Spinal cord (tissue), 10 donors: ENCODE results near the gene GALNT2. TPM values are rescaled to one million over a fixed set of nuclear protein-coding genes. Genes with fewer than 3 reads are reported as not detected.

Experiments used
- DNase-seq, 6 donors: peaks; one replicate each; pipeline versions ENCODE4 v3.0.0 to v3.0.0-alpha.2; 2013 to 2015; ENCODE audit warnings: low spot score in 6 of 6, low read depth in 4 of 6
- H3K27ac ChIP-seq: one replicate; pipeline ENCODE4 v1.5.1; 2013; ENCODE audit warnings: low read depth, low read length, control low read depth
- H3K27me3 ChIP-seq: one replicate; pipeline ENCODE4 v1.6.1; 2013; ENCODE audit warnings: low read length; ENCODE audit not compliant: control insufficient read depth, insufficient read depth
- H3K36me3 ChIP-seq: one replicate; pipeline ENCODE4 v1.6.1; 2013; ENCODE audit warnings: low read length; ENCODE audit not compliant: control insufficient read depth, insufficient read depth
- H3K4me1 ChIP-seq: one replicate; pipeline ENCODE4 v1.6.1; 2013; ENCODE audit warnings: low read length; ENCODE audit not compliant: control insufficient read depth, insufficient read depth
- H3K4me3 ChIP-seq: one replicate; pipeline ENCODE4 v1.5.1; 2013; ENCODE audit warnings: low read depth, low read length, control low read depth
- H3K9me3 ChIP-seq: one replicate; pipeline ENCODE4 v1.6.1; 2013; ENCODE audit warnings: low read length; ENCODE audit not compliant: control insufficient read depth, insufficient read depth
- WGBS: methylation state at CpG from one replicate; pipeline ENCODE4 v1.1.5; 2013; ENCODE audit warnings: missing lambda C conversion rate; ENCODE audit not compliant: insufficient coverage; 5-methylcytosine and 5-hydroxymethylcytosine counted together
- polyA plus RNA-seq, 2 donors: library from polyadenylated mRNA; unstranded; fragments of 120-200 nt; gene quantifications; one replicate each; pipeline ENCODE4 v1.2.1, GENCODE V29; 2013; ENCODE audit not compliant: insufficient read length in 2 of 2
- total RNA-seq, 2 donors: library from RNA; depleted of rRNA in 1 of 2; stranded (reverse); fragments of 120-200 nt in 1 of 2; fragments of >200 nt in 1 of 2; gene quantifications; one replicate each; pipeline versions ENCODE4 v1.2.3 to v1.2.4, GENCODE V29; 2013 to 2014
- donor health status: healthy.

GALNT2 gene
- total and polyA plus RNA-seq, 4 donors, result 34.2 to 59.4 (median 47.7) TPM

DNA sequence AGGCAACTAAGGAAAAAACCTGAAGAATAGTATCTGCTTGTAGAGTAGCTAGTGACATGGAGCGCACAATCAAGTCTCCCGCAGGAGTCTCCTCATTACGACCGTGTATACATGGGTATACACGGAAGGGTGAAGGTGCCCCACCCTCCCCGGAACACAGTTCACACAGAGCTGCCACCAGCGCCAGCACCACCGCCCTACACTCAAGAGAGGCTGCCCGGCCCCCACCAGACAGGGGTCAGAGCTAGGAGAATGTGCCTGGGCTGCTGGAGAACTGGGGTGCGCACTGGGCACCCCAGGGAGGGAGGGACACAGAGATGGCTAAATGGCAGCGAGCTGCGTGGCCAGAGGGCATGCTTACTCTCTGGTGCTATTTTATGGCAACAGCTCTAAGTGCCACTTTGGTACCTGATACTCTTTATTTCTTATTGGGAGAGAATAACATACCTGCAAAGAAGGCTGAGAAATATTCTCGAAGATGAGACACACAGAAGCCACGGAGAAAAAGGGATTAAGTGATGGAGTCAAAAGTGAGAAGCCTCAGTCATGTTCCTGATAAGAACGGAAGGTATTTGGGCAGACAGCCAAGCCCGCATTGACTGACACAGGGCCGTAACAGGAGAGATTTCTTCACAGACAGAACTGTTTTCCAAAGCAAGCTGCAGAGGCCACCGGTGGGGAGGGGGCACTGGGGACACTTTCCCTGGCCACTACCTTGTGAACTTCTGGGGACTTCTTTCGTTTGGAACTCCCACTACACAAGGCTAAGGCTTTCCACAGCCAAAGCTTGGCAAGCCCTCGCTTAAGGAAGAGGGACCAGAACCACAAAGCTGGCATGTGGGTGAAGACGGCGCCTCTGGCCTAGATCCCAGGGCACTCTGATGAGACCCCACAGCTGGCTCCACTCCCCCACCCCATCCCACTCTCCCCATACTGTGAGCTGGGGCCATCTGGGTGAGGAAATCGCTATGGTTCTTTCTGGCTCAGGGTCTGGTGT, 251.1 kb downstream of the GALNT2 start:
- H3K27me3 ChIP-seq, result no peaks in the 10 kb centered on the region
- no peak overlapping the region for H3K4me3 ChIP-seq
- no peaks in the 10 kb centered on the region for H3K9me3 ChIP-seq
- no peaks in the 10 kb centered on the region for H3K4me1 ChIP-seq
- no peak overlapping the region for H3K27ac ChIP-seq
- peaks cover 21% of the 10 kb centered on the region for H3K36me3 ChIP-seq
- WGBS, result 79% methylated on average over 17 of the region's 23 CpGs
- DNase-seq, result peak in 1 of 6 donors; percentile 13

DNA sequence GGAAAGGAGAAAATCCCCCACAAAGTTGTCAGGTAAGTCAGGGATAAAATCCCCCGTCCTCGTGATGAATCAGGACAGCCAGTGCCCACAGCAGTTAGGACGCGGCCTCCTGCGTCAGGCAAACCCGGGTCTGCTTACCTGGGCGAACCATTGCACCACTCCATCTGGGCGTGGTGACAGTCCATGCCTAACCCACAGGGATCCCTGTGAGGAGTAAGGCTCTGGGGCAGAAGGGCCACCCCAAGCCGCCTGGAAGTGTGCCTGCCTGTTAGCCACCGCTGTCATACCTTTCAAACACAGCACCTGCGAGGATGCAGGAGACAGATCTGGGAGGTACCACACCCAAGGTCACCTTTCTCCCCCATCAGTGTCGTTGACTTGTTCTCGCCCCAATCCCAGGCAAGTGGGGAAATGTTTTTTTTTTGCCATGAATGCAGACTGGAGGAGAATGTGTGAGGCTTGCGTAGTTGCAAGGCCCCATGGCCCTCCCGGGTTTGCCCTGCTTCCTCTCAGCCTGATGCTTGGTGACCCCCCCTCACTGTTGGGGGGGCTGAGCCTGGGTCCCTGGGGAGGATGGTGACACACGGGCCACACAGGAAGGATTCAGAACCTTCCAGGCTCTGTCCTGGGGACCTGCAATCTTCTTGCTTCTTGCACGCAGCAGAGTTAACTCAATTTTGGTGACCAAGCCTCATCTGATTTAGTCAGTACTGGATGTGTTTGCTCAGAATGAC, 252.1 kb downstream of the GALNT2 start:
- peaks cover 32% of the 10 kb centered on the region for H3K36me3 ChIP-seq
- no peaks in the 10 kb centered on the region for H3K4me1 ChIP-seq
- H3K27me3 ChIP-seq, result no peaks in the 10 kb centered on the region
- WGBS, result 92% methylated on average over 14 of the region's 17 CpGs
- H3K27ac ChIP-seq, result no peak overlapping the region
- H3K4me3 ChIP-seq, result no peak overlapping the region
- no peak for DNase-seq
- no peaks in the 10 kb centered on the region for H3K9me3 ChIP-seq

GRCh38 chr1:230320804-230321203, 253.8 kb downstream of the GALNT2 start:
- Histone ChIP-seq H3K9me3 (no peaks in the 10 kb centered on the region), H3K27ac (no peak overlapping the region), H3K4me1 (no peaks in the 10 kb centered on the region), H3K36me3 (peaks cover 47% of the 10 kb centered on the region), H3K4me3 (no peak overlapping the region), H3K27me3 (no peaks in the 10 kb centered on the region)
- WGBS, result 80% methylated on average over 3 of the region's 4 CpGs
- no peak for DNase-seq

- no peaks in the 10 kb centered on the region for H3K27me3 ChIP-seq
- no peaks in the 10 kb centered on the region for H3K4me1 ChIP-seq
These were observed 254.3 kb downstream of the GALNT2 start for GRCh38 chr1:230321341-230321740.

GRCh38 chr1:230321741-230322420, 254.8 kb downstream of the GALNT2 start:
- Histone ChIP-seq H3K4me1 (no peaks in the 10 kb centered on the region), H3K36me3 (peaks cover 53% of the 10 kb centered on the region), H3K27me3 (no peaks in the 10 kb centered on the region), H3K4me3 (no peak overlapping the region), H3K27ac (no peak overlapping the region), H3K9me3 (no peaks in the 10 kb centered on the region)
- 81% methylated on average over 16 of the region's 18 CpGs for WGBS
- DNase-seq, result peak in 1 of 6 donors; percentile 12

More at GRCh38 chr1:230321341-230321740, 254.3 kb downstream of the GALNT2 start:
- H3K27ac ChIP-seq, result no peak overlapping the region
- 100% methylated on average over 4 of the region's 9 CpGs for WGBS
- no peaks in the 10 kb centered on the region for H3K9me3 ChIP-seq
- peaks cover 50% of the 10 kb centered on the region for H3K36me3 ChIP-seq
- no peak overlapping the region for H3K4me3 ChIP-seq
- DNase-seq, result no peak

GRCh38 chr1:230322421-230322756, 255.4 kb downstream of the GALNT2 start:
- no peaks in the 10 kb centered on the region for H3K4me1 ChIP-seq
- H3K4me3 ChIP-seq, result no peak overlapping the region
- H3K27me3 ChIP-seq, result no peaks in the 10 kb centered on the region
- H3K36me3 ChIP-seq, result peaks cover 57% of the 10 kb centered on the region
- no peak overlapping the region for H3K27ac ChIP-seq
- no peak for DNase-seq
- H3K9me3 ChIP-seq, result no peaks in the 10 kb centered on the region
- 81% methylated on average over 10 of the region's 15 CpGs for WGBS

DNA sequence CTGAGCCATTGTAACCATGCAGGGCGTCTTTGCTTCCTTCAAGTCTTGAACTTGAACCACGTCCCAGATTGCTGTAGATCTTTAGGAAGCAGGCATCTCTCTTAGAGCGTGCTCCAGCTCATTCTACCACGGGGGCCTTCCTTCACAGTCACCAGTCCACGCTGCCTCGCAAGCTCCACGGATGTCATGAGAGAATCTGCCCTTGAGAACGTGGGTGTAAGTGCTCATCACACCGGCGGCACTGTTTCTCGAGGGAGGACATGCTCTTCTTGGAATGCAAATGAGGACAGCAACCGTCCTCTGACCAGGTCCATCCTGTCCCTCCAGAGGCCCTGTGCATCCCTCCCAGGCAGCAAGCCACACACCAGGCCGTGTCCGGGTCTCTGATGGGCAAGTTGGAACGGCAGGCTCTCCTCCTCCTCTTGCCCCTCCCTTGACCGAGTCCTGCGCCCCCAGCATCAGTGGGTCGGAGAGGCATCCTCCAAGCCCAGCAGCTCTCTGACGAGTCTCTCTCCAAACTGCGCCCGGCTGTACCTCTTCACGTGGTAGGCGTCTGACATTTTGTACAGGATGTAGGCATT, 256.0 kb downstream of the GALNT2 start:
- DNase-seq, result no peak
- Histone ChIP-seq H3K4me3 (no peak overlapping the region), H3K4me1 (no peaks in the 10 kb centered on the region), H3K27ac (no peak overlapping the region), H3K27me3 (no peaks in the 10 kb centered on the region), H3K36me3 (peaks cover 60% of the 10 kb centered on the region), H3K9me3 (no peaks in the 10 kb centered on the region)
- 90% methylated on average over 23 of the region's 23 CpGs for WGBS

DNA sequence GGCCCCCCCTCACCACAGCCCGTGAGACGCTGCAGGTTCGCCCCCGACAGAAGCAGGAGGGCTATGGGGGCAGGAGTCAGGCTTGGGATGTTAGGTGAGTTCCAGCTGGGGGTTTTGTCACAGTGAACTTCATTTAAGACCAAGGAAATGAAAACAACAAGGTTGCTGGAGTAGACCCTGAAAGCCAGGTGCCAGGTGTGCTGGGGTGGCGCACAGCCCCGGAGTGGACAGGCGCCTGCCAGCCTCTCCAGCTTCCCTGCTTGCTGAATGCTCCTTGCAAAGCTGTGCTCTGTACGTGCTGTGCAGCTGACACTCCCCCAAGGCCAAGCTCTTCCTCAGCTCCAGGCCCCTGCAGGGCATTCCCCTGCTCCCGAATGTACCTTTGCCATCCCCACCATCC, 256.6 kb downstream of the GALNT2 start:
- no peak for DNase-seq
- Histone ChIP-seq H3K27me3 (no peaks in the 10 kb centered on the region), H3K4me3 (no peak overlapping the region), H3K4me1 (no peaks in the 10 kb centered on the region), H3K36me3 (peaks cover 60% of the 10 kb centered on the region), H3K9me3 (no peaks in the 10 kb centered on the region), H3K27ac (no peak overlapping the region)
- 95% methylated on average over 8 of the region's 9 CpGs for WGBS
